MM.1S (cell line): ENCODE results near the gene MAP2K4.

Experiments
- EZH2 ChIP-seq: fragments of 300-600 bp; sonication (generic); optimal IDR thresholded peaks from 2 replicates; pipeline ENCODE3; 2017; ENCODE audit warnings: low read depth, mild to moderate bottlenecking, antibody characterized with exemption, low read length, mixed read lengths
- TF ChIP-seq, protein P1 (sequence below): fragments of 300-600 bp; sonication (generic); IDR thresholded peaks from 2 replicates; pipeline ENCODE4 v1.5.1; 2016; ENCODE audit warnings: antibody characterized with exemption, low read length, mixed read lengths

DNA sequence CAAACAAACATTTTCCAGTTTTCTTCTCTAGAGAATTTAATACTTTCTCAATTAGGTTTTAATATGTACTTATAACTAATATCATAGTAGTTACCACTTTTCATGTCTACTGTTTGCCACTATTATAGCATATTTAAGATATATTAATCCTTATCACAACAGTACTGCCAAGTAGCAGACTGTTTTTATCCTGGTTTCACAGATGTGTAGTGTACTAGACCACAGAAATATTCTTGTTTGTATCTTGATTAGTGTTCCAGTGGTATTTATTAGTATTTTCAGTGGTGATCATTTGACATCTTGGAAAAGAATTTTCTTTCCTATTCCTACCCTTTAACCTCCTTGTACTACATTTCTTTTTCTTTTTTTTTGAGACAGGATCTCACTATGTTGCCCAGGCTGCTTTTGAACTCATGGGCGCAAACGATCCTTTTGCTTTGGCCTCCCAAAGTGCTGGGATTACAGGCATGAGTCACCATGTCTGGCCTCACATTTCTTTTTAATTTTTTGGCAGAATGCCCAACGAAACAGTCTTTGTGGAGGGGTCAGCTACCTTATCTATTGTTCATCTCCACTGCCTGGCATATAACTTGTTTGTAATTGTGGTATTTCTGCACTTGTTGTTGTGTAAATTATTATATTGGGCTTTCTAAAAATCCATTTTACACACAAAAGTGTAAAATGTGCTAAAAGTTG, 27.2 kb downstream of the MAP2K4 start:
- no peak for TF ChIP-seq EZH2
- TF ChIP-seq, protein P1, sequence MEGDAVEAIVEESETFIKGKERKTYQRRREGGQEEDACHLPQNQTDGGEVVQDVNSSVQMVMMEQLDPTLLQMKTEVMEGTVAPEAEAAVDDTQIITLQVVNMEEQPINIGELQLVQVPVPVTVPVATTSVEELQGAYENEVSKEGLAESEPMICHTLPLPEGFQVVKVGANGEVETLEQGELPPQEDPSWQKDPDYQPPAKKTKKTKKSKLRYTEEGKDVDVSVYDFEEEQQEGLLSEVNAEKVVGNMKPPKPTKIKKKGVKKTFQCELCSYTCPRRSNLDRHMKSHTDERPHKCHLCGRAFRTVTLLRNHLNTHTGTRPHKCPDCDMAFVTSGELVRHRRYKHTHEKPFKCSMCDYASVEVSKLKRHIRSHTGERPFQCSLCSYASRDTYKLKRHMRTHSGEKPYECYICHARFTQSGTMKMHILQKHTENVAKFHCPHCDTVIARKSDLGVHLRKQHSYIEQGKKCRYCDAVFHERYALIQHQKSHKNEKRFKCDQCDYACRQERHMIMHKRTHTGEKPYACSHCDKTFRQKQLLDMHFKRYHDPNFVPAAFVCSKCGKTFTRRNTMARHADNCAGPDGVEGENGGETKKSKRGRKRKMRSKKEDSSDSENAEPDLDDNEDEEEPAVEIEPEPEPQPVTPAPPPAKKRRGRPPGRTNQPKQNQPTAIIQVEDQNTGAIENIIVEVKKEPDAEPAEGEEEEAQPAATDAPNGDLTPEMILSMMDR = no peak
